Activated naive CD4-positive, alpha-beta T cell treated with anti-CD3 and anti-CD28 coated beads, Interleukin-2, amount 50 U/mL, for 16 hours (primary cell): Measurements from ENCODE around the gene SRD5A3.

Source experiments
- DNase-seq: peaks from one replicate; pipeline ENCODE4 v3.0.0-alpha.2; 2020

SRD5A3 gene

GRCh38 chr4:55378617-55379467 lies 32.8 kb downstream of the SRD5A3 start:
- no peak for DNase-seq

- no peak for DNase-seq
Observed at GRCh38 chr4:55380576-55380975, 34.5 kb downstream of the SRD5A3 start.

GRCh38 chr4:55381502-55381901 lies 35.5 kb downstream of the SRD5A3 start:
- no peak for DNase-seq

GRCh38 chr4:55382488-55383003 lies 36.5 kb downstream of the SRD5A3 start:
- no peak for DNase-seq

GRCh38 chr4:55385201-55385649 lies 39.2 kb downstream of the SRD5A3 start:
- no peak for DNase-seq

GRCh38 chr4:55386073-55386472 lies 40.0 kb downstream of the SRD5A3 start:
- no peak for DNase-seq

GRCh38 chr4:55386840-55387239 lies 40.8 kb downstream of the SRD5A3 start:
- DNase-seq, result no peak

- no peak for DNase-seq
Observed at GRCh38 chr4:55393461-55394320, 47.6 kb downstream of the SRD5A3 start.

GRCh38 chr4:55395218-55395528 lies 49.1 kb downstream of the SRD5A3 start:
- DNase-seq, result no peak

GRCh38 chr4:55395529-55396307 lies 49.7 kb downstream of the SRD5A3 start, which contains the start of gene TMEM165:
TMEM165 (plus strand) TSS chr4:55395957; CDS start chr4:55396190, 233 bp downstream.
- peak; percentile 91 for DNase-seq

- no peak for DNase-seq
Observed at GRCh38 chr4:55396308-55397125, 50.5 kb downstream of the SRD5A3 start.

GRCh38 chr4:55397126-55397436 lies 51.0 kb downstream of the SRD5A3 start:
- no peak for DNase-seq

GRCh38 chr4:55397520-55398321 lies 51.7 kb downstream of the SRD5A3 start:
- no peak for DNase-seq

GRCh38 chr4:55398461-55398860 lies 52.4 kb downstream of the SRD5A3 start:
- DNase-seq, result no peak

- DNase-seq, result no peak
Observed at GRCh38 chr4:55398966-55399365, 52.9 kb downstream of the SRD5A3 start.

GRCh38 chr4:55399581-55399980 lies 53.5 kb downstream of the SRD5A3 start:
- DNase-seq, result no peak

- no peak for DNase-seq
Observed at GRCh38 chr4:55405073-55405472, 59.0 kb downstream of the SRD5A3 start.

GRCh38 chr4:55406545-55406944 lies 60.5 kb downstream of the SRD5A3 start:
- no peak for DNase-seq

- no peak for DNase-seq
Observed at GRCh38 chr4:55407119-55407518, 61.1 kb downstream of the SRD5A3 start.

- no peak for DNase-seq
Observed at GRCh38 chr4:55407764-55408163, 61.7 kb downstream of the SRD5A3 start.

- no peak for DNase-seq
Observed at GRCh38 chr4:55409468-55410171, 63.6 kb downstream of the SRD5A3 start.
